PFSK-1 (cell line): ENCODE data around the gene LDB2.

ENCODE experiments used
- FOXP2 ChIP-seq: optimal IDR thresholded peaks from 2 replicates; pipeline ENCODE3; 2011; ENCODE audit warnings: borderline replicate concordance, control low read depth, inconsistent platforms; ENCODE audit not compliant: insufficient read depth; ENCODE audit errors: extremely low read length, extremely low read depth
- POLR2AphosphoS5 ChIP-seq: IDR thresholded peaks from 2 replicates; pipeline ENCODE4 v1.6.1; 2012; ENCODE audit warnings: low read depth, mild to moderate bottlenecking, control low read depth, low read length, moderate library complexity
- REST ChIP-seq, 2 experiments: IDR thresholded peaks; 2 replicates each; pipeline versions ENCODE4 v1.6.1 to v1.8.0; 2011 to 2012; ENCODE audit warnings: low read depth in 2 of 2, low read length in 2 of 2, control low read depth in 1 of 2, inconsistent platforms in 1 of 2, mild to moderate bottlenecking in 1 of 2, moderate library complexity in 1 of 2; ENCODE audit not compliant: insufficient read depth in 1 of 2
- SIN3A ChIP-seq: IDR thresholded peaks from 2 replicates; pipeline ENCODE4 v1.6.1; 2012; ENCODE audit warnings: mild to moderate bottlenecking, low read length, moderate library complexity, borderline replicate concordance; ENCODE audit not compliant: insufficient read depth
- TAF1 ChIP-seq: IDR thresholded peaks from 2 replicates; pipeline ENCODE4 v1.6.1; 2012; ENCODE audit warnings: low read length, control low read depth, borderline replicate concordance; ENCODE audit not compliant: insufficient read depth

LDB2 gene

GRCh38 chr4:16893141-16893651 lies 5.2 kb downstream of the LDB2 start:
- TF ChIP-seq POLR2AphosphoS5 (no peak), FOXP2 (no peak), TAF1 (no peak), REST (IDR thresholded peaks at IDR 0.05; ENCODE audit: insufficient read depth in 1 of 2, low read depth in 2 of 2, low read length in 2 of 2) (no peak), SIN3A (no peak)

DNA sequence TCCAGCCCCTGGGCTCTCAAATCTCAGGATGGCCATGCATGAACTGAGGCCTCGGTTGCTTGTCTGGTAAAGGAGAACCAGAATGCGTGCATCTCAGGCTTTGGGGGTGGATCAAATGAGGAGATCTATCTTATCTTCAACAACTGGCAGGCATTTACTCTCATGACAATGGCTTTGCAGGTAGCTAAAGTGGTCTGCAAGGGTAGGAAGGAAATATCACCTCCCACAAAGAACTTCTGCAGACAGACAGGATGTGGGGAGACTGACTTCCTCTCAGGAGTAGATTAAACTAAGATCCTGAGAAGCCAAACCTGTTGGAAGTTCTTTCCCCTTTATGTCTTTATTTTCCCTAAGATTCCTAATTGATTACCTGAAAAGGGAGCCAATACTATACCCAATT lies 7.8 kb downstream of the LDB2 start:
- TF ChIP-seq TAF1 (no peak), FOXP2 (no peak), SIN3A (no peak), REST (IDR thresholded peaks at IDR 0.05; ENCODE audit: insufficient read depth in 1 of 2, low read depth in 2 of 2, low read length in 2 of 2) (no peak), POLR2AphosphoS5 (no peak)

DNA sequence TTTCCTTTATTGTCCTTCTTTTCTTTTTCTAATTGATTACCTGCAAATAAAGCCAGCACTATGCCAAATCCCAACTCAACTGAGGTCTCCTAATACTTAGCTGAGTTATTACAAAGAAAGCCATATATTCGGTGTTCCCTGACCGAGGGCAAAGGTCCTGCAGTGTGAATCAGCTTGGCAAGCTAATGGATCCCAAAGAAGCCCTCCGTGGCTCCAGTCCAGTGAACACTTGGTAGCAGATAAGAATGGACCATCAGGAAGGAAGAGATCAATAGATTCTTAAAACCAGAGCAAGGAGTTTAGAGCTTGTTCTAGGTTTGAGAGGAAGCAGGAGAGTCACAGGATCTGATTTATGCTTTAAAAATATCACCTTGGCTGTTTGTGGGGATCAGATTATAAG lies 8.5 kb downstream of the LDB2 start:
- TF ChIP-seq SIN3A (no peak), TAF1 (no peak), REST (IDR thresholded peaks at IDR 0.05; ENCODE audit: insufficient read depth in 1 of 2, low read depth in 2 of 2, low read length in 2 of 2) (no peak)

DNA sequence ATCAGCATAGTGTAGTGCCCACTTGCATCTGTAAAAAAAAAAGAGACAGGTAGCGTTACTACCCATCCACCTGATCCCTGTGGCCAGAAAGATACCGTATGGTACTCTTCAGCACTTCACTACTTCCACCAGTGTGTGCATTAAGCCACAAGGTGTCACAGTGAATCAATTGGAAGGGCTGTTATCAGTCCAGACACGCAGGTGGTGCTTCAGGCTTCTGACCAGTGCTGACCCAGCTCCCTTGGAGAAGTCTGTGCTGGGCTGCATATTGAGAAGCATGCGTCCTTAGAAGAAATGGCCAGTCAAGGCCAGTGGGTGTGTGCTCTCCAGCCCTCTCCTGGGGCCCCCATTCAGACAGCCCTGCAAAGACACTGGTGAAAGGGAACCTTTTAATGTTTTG lies 10.6 kb downstream of the LDB2 start:
- no peak for TF ChIP-seq FOXP2
- TF ChIP-seq SIN3A, result no peak
- TF ChIP-seq REST (IDR thresholded peaks at IDR 0.05; ENCODE audit: insufficient read depth in 1 of 2, low read depth in 2 of 2, low read length in 2 of 2), result no peak
- TF ChIP-seq POLR2AphosphoS5, result no peak
- no peak for TF ChIP-seq TAF1

GRCh38 chr4:16884673-16885460 lies 13.6 kb downstream of the LDB2 start:
- TF ChIP-seq TAF1 (no peak), POLR2AphosphoS5 (no peak)
